Measurements from ENCODE around the gene HELZ2. TPM values are rescaled to one million over a fixed set of nuclear protein-coding genes. Genes with fewer than 3 reads are reported as not detected.
A peak's percentile ranks its signal among the peaks of the same experiment; 100 is the strongest.

Gene HELZ2
- total and polyA plus RNA-seq, 2 of the 4 experiments (the other 2 are of a cell fraction), result 4.7 to 10.6 TPM

- 87% methylated on average over 20 of the region's 23 CpGs; no CpG with 5 or more reads in 1 of the 2 experiments for WGBS, 2 experiments (ENCODE audit: extremely low coverage in 2 of 2, insufficient read length in 1 of 2)
- H2BK20ac ChIP-seq (ENCODE audit: low read depth, low read length), result no peak overlapping the region
- no peak overlapping the region for H3K56ac ChIP-seq (ENCODE audit: extremely low read depth, insufficient read depth, low read length)
- no peak overlapping the region for H3K4me3 ChIP-seq (ENCODE audit: insufficient read depth, low read depth, low read length)
- H3K4me1 ChIP-seq (ENCODE audit: control insufficient read depth, insufficient read depth, low read length), result no peaks in the 10 kb centered on the region
- ATAC-seq (ENCODE audit: low read depth) (no peak), DNase-seq (no peak)
- H3K9me3 ChIP-seq (ENCODE audit: control insufficient read depth, insufficient read depth, low read length), result no peaks in the 10 kb centered on the region
- H3K36me3 ChIP-seq (ENCODE audit: control insufficient read depth, insufficient read depth, low read length), result peaks cover 3% of the 10 kb centered on the region; the same call in 1 of the 2 replicates
- H2BK120ac ChIP-seq (ENCODE audit: low read depth, low read length), result no peak overlapping the region
- no peak overlapping the region for H3K27ac ChIP-seq (ENCODE audit: insufficient read depth, low read length)
- no peak overlapping the region for H3K9ac ChIP-seq (ENCODE audit: low read depth, low read length)
- peak overlapping the region in 1 of 2 experiments; percentile 29; a peak in 1 of 4 replicates for H4K8ac ChIP-seq (ENCODE audit: low read depth in 2 of 2, low read length in 2 of 2)
- H3K9me1 ChIP-seq (ENCODE audit: insufficient read depth, low read length), result peaks cover 2% of the 10 kb centered on the region; the same call in 1 of the 2 replicates
- no TSS peak for BruUV-seq (replicated peaks)
- no peak overlapping the region for H2BK15ac ChIP-seq (ENCODE audit: low read depth, low read length)
- no peak overlapping the region; the same call in 1 of the 2 replicates for H4K91ac ChIP-seq (ENCODE audit: insufficient read depth, low read depth, low read length)
- H3K4ac ChIP-seq (ENCODE audit: low read depth, low read length), result no peak overlapping the region
- CTCF ChIA-PET, result interaction anchor here (0.7 kb wide), 1 partner anchor 30 kb away, joined by 4 read pairs; no protein-coding TSS in a partner anchor
- no peak overlapping the region for H3K18ac ChIP-seq (ENCODE audit: low read depth, low read length)
- no peak overlapping the region for H2BK5ac ChIP-seq (ENCODE audit: low read depth, low read length, poor library complexity, severe bottlenecking)
- H3K79me1 ChIP-seq (ENCODE audit: low read depth in 1 of 2, low read length in 2 of 2), result no peaks in the 10 kb centered on the region
- dilution Hi-C loops (cut with HindIII; ENCODE audit: low sequenced_read_pairs, unreplicated experiment), result no loop called here
- no peak overlapping the region for H3K23ac ChIP-seq (ENCODE audit: low read depth, low read length)
- POLR2A ChIA-PET (ENCODE audit: unreplicated experiment), result no interaction called here
- H2AFZ ChIP-seq (replicated peaks; ENCODE audit: low read length, poor library complexity), result peak overlapping the region; percentile 88
- TF ChIP-seq MAZ (IDR thresholded peaks at IDR 0.05; ENCODE audit: borderline replicate concordance, low read depth, low read length) (no peak), POLR2A (IDR thresholded peaks at IDR 0.05; ENCODE audit: low read depth, low read length) (no peak), CHD1 (IDR thresholded peaks at IDR 0.05; ENCODE audit: low read depth, low read length) (no peak), RFX5 (IDR thresholded peaks at IDR 0.05; ENCODE audit: low read depth, low read length) (no peak)
- H3K14ac ChIP-seq (replicated peaks; ENCODE audit: low read depth, low read length), result no peak overlapping the region
- intact Hi-C loops (cut with micrococcal nuclease), result no loop called here
- H4K5ac ChIP-seq (ENCODE audit: low read depth, low read length), result no peak overlapping the region
- no peaks in the 10 kb centered on the region; the same call in 1 of the 2 replicates for H4K20me1 ChIP-seq (ENCODE audit: insufficient read depth, low read length)
- H3K4me2 ChIP-seq (ENCODE audit: low read depth, low read length), result peak overlapping the region; percentile 21
- in situ Hi-C loops (cut with MboI; ENCODE audit: low sequenced_read_pairs), result no loop called here
- H3K27me3 ChIP-seq (ENCODE audit: control insufficient read depth, insufficient read depth, low read length), result no peaks in the 10 kb centered on the region
- H2AK5ac ChIP-seq (ENCODE audit: low read depth, low read length), result no peak overlapping the region
- H2AK9ac ChIP-seq (replicated peaks; ENCODE audit: low read depth, low read length, poor library complexity), result peak overlapping the region; percentile 17
Measured at GRCh38 chr20:63582382-63583063, 8.5 kb upstream of the HELZ2 start.
